HPDE6-E6E7 (cell line): ENCODE measurements around the gene TMEM239.
"Not testable (repeated sequence)": the region's sequence is repeated elsewhere in the genome, so short reads cannot be mapped to it uniquely, and the experiment has no call there.

Source experiments
- DNase-seq: peaks from one replicate; pipeline ENCODE4 v3.0.0; 2011; ENCODE audit warnings: missing footprints; ENCODE audit errors: extremely low spot score

The TMEM239 gene

DNA sequence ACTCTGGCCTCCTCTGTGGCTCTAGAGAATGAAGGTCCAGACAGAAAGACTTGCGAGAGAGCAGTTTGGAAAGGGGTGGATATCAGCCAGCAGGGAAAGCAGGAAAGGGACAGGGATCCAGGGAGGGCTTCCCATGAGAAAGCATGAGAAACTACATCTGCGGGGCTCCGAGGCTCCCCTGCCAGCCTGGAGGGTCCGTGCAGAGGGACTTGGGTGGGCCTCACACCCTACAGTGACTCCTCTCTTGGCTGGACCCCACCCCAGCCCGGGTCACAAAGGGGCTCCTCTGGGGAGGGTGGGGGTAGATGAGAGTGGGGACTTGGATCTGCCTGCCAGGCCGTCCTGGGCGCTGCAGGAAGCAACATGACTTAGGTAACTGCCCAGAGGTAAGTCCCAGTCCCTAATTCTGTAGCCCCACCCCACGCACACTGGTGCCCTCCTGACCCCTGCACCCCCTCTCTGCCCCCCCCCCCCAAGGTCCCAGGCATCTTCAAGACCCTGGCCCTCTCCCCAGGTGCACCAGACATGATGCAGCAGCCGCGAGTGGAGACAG is at the start of gene TMEM239:
Gene TMEM239, plus strand, starts transcription at position 335 of the 553 bp plus-strand sequence. Its CDS starts 191 bp downstream, at position 526.
- no peak for DNase-seq

DNA sequence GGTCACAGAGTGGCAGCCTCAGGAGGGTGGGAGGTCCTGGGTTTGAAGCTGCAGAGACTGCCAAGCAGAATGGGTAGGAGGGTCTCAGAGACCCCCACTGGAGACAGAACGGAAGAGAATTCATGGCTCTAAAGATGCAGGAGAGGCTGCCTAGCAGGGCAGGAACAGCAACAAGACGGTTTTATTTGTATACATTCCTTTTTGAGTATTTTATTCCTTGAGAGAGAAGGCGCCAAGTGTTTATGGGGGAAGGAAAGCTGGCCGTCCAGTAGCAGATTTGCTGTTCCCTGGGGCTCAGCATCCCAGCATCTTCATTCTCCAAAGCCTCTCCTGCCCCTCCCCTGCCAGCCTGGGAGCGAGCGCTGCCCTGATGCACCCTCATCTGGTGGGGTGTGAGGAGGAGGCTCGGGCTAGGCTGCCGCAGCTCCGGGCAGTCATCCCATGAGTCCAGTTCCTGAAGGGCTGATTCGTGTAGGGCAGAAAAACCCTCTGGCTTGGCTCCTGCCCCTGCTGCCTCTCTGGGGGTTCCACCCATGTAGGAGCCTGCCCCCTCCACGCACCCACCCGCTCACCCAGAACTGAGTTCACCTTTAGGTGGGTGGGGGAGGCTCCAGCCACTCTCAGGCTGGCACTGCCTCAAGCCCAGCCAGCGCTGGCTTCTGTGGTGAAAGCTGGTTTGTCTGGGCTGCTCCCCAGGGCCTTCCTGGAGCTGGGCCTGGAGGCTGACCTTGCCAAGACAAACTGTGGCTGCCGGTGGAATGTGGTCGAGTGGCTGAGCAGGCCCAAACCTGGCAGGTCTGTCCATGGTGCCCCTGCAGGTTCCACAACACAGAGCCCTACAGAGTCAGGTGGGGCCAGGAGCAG is 48.2 kb upstream of the TMEM239 start:
- DNase-seq = peak; percentile 90

- no peak for DNase-seq
Observed at GRCh38 chr20:2768632-2769015, 47.5 kb upstream of the TMEM239 start.

DNA sequence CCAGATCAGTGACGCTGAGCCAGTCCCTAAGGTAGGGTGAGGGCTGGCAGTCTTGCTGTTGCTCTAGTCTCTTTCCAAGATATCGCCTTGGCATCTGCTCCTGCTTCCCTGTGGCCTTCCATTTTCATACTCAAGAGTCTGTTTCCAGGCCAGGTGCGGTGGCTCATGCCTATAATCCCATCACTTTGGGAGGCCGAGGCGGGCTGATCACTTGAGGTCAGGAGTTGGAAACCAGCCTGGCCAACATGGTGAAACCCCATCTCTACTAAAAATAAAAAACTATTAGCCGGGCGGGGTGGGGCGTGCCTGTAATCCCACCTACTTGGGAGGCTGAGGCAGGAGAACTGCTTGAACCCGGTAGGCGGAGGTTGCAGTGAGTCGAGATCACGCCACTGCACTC is 46.1 kb upstream of the TMEM239 start:
- DNase-seq = not testable (repeated sequence)

DNA sequence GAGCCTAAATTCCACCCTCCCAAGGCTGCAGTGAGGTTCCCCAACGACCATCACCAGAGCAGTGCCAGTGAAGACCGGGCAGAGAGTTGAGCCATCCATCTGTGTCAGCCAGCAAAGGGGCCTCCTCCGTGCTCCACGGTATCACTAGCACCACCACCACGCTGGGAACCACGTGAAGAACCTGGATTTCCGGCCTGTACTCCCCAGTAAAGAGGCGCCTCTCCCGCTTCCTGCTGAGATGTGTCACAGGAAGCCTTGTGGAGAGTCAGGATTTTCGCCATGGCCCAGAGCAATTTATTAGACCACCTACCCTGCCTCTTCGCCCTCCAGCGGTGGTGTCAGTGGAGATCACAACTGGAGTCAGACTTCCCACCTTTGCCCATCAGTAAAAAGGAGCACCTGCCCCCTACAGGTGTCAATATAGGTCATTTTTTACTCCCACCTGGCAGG is 44.5 kb upstream of the TMEM239 start:
- DNase-seq = no peak

DNA sequence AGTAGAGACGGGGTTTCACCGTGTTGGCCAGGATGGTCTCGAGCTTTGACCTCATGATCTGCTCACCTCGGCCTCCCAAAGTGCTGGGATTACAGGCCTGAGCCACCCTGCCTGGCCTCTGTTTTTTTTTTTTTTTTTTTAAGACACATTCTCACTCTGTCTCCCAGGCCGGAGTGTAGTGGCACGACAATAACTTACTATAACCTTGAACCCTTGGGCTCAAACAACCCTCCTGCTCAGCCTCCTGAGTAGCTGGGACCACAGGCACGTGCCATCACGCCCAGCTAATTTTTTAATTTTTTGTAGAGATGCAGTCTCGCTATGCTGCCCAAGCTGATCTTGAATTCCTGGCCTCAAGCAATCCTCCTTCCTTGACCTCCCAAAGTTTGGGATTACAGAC is 42.4 kb upstream of the TMEM239 start:
- DNase-seq = no peak

DNA sequence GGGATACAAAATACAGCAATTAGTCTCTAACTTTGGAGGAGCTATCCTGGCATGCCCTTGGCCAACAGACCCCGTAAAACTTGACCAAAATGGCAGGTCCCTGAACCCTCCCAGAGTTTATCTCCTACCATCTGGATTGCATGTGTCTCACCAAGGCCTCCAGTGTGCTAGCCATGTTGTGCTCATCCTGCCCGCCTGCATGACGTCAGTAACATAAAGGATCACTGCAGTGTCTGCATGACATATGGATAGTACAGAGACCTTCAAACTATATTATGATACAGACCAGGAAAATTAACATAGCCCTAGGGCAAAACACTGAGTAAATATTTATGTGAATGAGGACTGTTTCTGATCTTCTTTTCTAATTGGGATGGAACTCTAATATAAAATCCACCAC is 41.0 kb upstream of the TMEM239 start:
- DNase-seq = no peak

DNA sequence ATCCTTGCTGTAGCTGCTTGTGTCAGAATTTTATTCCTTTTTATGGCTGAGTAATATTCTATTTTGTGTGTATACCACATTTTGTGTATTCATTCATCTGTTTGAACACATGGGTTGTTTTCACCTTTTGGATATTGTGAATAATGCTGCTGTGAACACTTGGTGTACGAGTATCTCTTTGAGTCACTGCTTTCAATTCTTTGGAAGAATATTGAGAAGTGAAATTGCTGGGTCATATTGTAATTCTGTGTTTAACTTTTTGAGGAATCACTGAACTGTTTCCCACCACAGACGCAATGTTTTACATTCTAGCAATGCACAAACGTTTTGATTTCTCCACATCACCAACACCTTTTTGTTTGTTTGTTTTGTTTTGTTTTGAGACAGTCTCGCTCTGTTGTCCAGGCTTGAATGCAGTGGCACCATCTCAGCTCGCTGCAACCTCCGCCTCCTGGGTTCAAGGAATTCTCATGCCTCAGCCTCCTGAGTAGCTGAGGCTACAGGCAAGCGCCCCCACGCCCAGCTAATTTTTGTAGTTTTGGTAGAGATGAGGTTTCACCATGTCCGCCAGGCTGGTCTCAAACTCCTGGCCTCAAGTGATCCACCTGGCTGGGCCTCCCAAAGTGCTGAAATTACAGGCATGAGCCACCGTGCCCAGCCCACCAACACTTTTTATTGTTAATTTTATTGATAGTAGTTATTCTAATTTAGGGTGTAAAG is 37.4 kb upstream of the TMEM239 start:
- no peak for DNase-seq

DNA sequence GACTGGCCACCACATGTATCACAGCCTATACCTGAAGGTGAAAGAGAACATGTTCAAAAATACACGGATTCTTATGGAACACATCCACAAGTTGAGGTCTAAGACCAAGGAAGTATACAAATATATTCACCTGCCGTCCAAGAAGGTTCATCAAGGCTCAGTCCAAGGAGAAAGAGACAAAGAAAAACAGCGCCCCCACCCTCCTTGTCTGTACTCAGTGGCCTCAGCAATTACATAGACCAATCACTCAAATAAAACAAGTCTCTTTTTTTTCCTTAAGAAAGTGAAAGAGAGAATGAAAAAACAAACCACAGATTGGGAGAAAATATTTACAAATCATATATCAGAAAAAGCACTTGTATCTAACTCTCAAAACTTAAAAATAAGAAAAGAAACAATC is 35.2 kb upstream of the TMEM239 start:
- no peak for DNase-seq

- no peak for DNase-seq
Observed at GRCh38 chr20:2783908-2784566, 32.1 kb upstream of the TMEM239 start.

DNA sequence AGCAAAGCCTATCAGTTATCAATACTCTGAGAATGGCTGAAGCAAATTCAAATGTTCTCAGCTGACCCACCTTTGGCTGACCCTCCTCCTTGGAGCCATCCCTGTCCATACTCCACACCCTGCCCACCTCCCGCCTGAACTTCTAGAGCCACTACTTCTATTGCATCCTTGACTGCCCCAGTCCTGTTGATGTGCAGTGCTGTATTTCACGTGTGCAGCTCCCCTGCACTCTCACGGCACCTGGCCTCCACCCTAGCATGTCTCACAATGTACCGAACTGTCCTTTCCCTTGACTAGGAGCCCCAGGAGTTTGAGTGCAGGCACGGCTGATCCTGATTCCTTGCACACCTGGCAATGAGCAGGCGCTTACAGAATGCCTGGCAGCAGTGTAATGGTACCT is 22.7 kb upstream of the TMEM239 start:
- no peak for DNase-seq

DNA sequence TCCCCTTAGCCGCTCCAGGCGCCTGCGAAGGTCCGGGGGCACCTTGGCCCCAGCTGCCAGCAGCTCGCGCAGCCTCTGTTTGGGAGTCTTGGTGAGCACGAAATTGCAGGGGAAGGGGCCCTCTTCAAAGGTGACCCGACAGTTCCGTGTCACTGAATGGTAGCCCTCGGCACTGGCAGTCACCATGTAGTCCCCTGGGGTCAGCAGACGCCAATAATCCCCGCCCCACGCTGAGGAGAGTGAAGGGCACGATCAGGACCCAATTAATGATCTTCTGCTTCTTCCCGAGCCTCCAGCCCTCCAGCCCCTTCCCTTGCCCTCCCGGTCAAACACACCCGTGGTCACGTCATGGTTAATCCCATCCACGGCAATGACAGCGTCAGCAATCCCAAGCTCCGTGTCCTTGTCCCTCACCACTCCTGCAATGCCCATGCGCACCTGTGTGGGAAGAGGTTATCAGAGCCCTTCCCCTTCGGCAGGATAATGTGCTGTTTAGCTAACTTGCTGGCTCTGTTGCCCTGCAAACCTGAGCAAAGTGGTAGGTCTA is 21.9 kb upstream of the TMEM239 start:
- no peak for DNase-seq

- DNase-seq = no peak
Observed at GRCh38 chr20:2794866-2795447, 21.2 kb upstream of the TMEM239 start.

DNA sequence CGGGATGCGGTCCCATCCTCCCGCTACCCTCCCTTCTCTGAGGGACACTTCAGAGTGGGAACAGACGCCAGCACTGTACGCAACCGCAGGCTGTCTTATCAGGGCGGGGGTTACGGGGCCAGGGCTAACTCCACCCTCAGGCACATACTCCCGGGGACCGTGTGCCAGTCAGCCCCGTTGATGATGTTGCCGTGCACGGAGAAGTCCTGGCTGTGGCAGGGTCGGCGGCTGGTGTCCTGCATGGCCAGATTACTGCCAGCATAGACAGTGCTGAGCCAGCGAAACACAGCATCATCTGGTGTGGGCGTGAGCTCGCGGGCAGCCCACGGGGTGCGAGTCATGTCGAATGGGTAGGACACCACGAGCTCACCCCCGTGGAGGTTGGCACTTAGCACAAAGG is 20.7 kb upstream of the TMEM239 start:
- DNase-seq = no peak

- DNase-seq = no peak
Observed at GRCh38 chr20:2796011-2796660, 20.0 kb upstream of the TMEM239 start.

GRCh38 chr20:2797136-2797983 is 18.8 kb upstream of the TMEM239 start:
- DNase-seq = no peak

GRCh38 chr20:2798095-2798805 is 17.9 kb upstream of the TMEM239 start:
- DNase-seq = no peak

- no peak for DNase-seq
Observed at GRCh38 chr20:2798814-2799213, 17.4 kb upstream of the TMEM239 start.

GRCh38 chr20:2799271-2799670 is 16.9 kb upstream of the TMEM239 start:
- DNase-seq = no peak
